GM21423 (cell line): ENCODE results near the gene FBXL20.
A peak's percentile ranks its signal among the peaks of the same experiment; 100 is the strongest.
"Not testable (repeated sequence)": the region's sequence is repeated elsewhere in the genome, so short reads cannot be mapped to it uniquely, and the experiment has no call there.

ENCODE experiments used
- ATAC-seq: cut with Tn5 transposase; IDR thresholded peaks from one replicate; pipeline ENCODE4 v1.9.1; 2021; ENCODE audit warnings: mild to moderate bottlenecking, moderate library complexity; ENCODE audit not compliant: unreplicated experiment

FBXL20 gene

DNA sequence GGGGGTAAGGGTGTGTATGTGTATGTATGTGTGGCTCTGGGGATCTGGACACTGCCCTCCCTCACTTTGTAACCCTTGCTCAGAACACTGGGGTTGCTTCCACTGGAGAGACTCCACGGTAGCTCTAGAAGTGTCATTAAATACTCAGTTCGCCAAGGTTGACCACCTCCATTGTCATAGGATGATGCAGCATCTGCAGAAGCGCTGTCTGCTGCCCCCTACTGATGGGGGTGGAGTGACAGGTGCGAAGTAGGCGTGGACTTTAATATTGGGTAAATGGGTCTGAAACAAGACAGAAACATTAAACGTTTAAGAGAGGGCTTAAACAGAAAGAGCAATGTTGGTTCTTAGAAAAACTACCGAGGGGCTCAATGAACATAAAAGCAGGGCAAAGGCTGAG is 140.1 kb downstream of the FBXL20 start:
- no peak for ATAC-seq

DNA sequence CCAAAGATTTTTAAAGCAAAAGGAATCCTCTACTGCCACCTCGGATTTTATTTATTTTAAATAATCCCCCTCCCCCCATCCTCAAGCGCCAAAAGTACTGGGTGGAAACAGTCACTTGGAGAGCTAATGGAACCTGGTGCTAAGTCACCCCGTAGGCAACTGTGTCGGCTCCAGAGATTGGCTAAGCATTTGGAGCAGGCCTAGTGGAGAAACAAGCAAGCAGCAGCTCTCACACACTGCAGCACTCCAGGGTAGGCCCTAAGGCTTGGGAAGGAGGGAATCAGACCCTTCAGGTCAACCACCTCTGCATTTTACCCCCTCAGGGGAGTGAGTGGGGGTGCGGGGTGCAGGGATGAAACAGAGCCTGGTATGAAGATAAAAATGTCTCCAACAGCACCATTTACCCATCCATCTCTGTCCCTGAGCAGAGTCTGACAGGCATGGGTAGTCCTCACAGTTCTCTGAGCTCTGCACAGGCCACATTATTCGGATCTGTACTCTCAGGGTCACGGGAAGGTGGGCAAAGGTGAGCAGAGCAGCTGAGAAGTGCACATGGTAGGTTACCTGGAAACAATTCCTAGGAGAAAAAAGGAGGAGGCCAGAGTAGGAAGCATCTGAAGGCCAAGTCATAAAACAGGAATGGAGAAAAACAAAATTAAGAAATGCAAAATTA is 148.5 kb downstream of the FBXL20 start:
- no peak for ATAC-seq

DNA sequence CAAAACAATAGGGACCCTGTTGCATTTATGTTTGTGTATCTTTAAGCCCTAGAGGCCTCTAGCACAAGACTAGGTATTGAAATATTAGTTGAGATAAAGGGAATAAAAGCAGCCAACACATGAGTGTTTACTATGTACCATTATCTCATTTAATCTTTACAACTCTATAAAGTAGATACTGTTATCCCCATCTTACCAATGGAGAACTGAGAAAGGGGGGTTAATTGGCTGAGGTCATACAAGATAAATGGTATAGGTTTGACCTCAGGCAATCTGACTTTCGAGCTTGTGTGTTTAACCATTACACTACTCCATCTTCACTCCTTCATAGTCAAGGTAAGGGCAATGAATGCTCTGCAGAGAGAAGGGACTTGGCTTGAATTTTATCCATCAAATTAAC is 149.4 kb downstream of the FBXL20 start:
- ATAC-seq, result no peak

DNA sequence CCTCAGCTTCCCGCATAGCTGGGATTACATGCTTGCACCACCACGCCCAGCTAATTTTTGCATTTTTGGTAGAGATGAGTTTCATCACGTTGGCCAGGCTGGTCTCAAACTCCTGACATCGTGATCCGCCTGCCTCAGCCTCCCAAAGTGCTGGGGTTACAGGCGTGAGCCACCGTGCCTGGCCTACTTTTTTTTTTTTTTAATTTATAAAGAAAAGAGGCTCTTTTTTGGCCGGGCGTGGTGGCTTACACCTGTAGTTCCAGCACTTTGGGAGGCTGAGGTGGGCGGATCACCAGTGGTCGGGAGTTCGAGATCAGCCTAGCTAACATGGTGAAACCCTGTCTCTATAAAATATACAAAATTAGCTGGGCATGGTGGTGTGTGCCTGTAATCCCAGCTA is 151.3 kb downstream of the FBXL20 start:
- not testable (repeated sequence) for ATAC-seq

DNA sequence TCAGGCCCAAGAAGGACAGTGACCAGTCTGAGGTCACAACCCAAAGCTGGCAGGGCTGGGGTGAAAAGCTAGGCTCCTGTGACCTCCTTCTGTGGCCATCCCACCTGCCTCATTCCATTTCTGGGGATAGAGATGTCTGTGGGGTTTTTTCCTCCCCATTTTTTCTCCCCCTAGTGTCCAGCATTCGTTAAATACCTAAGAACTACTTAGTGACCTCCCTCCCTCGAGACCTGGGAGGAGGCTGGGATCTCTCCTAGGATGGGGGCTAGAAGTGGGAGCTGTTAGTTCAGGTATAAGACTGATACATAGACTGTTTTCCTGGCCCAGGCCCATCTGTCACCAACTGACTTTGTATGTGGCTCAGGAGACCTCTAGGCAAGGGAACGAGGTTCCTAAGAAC is 155.2 kb downstream of the FBXL20 start:
- ATAC-seq, result no peak

DNA sequence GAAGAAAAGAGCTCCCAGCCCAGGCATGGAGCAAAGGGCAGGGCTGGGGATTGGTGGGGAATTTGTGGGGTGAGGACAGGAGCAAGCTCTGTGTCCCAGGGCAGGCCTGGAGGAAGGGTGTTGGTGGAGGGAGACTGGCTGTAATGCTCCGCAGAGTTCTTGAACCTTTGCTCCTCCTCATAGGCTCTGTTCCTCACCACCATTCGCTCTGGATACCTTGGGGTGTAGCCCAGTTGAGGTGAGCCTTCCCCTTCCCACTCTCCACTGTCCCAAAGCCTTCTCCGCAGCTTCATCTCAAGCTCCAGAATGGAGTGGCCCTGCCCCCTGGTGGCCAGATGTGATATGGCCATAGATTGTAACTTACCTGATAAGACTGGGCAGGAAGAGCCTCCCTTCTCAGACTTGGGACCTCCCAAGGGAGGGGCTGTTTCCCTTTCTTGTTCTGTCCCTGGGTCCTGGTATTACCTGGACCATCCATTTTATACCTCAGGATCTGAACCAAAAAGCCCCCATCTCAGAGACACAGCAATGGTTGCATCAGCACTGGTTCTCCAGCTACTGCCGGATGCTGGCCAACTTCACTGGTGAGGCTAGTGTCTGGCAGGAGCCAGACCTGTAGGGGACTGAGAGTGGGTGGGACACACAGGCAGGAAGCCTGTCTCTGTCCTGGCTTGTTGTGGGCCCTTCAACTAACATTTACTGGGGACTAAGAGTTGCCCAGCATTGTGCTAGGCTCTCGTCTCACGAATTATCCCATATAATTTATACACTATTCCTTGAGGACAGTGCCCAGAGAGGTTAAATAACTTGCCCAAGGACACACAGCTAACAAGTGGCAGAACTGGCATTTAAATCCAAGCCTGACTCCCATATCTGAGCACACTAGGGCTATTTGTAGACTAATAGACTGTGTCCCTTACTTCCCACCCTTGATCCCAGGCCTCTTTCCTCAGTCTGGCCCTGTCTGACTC is 156.5 kb downstream of the FBXL20 start:
- ATAC-seq, result peak; percentile 58

DNA sequence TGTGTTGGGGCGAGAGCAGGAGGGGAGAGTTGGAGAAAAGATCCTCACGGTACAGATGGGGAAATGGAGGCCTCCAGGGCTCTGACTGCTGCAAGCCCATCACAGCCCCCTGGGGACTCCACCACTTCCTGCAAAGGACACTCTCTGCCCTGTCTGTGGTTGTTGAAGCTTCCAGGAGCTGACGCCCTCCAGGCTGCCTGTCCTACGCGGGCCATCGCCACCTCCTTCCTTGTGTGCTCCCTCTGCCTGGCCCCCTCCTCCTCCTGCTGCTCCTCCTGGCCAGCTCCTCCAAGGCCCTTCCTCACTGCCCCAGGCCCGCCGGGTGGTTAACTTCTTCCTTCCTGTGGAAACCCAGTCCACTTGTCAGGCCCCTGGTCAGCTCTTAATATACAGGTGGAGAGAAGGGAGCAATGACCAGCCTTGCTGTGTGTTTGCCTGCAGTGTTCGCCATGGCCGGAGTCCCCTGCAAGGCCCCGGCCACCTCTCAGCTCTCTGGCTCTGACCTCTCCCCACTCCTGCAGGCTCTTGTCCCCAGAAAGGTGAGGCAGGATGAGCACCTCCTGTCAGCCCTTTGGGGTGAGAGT is 157.3 kb downstream of the FBXL20 start:
- no peak for ATAC-seq

DNA sequence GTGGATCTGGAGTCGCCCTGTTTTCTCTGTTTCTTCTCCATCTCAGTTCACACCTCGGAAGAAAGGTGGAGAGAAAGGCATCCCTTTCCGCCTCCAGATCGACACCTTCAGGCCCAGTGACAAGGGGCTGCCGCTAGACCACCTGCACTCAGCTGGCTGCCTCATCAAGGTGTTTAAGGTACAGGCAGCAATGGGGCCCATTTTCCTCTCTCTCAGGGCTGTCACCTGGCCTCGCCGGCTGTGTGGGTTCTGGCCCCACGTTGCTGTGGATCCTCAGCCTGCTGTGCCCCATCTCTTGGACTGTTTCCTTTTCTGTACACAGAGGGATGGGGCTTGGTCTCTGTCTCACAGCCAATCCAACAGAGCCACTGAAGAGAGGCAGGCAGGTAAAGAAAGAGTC is 158.3 kb downstream of the FBXL20 start:
- no peak for ATAC-seq

DNA sequence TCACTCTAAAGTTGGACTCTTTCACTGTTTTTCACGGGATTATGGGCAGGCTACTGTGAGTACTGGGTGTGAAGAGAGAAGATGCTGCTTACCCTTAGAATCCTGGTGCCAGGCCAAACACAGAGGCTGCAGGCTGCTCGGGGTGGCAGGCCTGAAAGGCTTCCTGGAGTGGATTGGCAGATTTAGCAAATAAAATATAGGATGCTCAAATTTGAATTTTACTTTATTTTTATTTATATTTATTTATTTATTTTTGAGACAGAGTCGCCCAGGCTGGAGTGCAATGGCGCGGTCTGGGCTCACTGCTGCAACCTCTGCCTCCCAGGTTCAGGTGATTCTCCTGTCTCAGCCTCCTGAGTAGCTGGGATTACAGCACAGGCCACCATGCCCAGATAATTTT is 160.8 kb downstream of the FBXL20 start:
- no peak for ATAC-seq

DNA sequence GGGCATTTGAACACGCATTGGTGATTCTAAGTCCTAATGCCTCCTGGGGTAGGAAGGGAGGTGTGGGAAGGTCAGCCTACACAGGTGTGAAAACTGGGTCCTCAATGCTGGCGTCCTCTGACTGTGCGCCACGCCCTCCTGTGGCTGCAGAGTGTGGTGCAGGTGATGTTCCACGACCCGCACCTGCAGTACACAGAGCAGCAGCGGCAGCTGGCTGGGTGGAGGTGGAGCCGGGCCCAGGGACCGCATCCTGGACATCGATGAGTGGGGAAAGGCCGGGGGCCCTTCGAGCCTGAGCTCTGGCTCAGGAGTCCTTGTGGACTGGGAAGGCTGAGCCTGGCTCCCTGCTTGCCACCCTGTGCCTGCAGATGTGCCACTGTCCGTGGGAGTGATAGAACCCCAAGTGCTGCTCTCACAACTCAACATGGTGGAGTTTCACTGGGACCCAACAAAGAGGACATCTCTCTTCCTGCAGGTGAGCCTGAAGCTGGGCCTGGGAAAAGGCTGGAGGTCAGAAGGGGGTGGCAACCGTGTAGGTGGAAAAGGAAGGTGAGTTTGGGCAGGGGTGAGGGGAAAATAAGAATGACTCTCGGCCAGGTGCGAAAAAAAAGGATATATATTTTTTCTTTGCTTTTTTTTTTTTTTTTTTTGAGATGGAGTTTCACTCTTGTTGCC is 161.6 kb downstream of the FBXL20 start:
- no peak for ATAC-seq

DNA sequence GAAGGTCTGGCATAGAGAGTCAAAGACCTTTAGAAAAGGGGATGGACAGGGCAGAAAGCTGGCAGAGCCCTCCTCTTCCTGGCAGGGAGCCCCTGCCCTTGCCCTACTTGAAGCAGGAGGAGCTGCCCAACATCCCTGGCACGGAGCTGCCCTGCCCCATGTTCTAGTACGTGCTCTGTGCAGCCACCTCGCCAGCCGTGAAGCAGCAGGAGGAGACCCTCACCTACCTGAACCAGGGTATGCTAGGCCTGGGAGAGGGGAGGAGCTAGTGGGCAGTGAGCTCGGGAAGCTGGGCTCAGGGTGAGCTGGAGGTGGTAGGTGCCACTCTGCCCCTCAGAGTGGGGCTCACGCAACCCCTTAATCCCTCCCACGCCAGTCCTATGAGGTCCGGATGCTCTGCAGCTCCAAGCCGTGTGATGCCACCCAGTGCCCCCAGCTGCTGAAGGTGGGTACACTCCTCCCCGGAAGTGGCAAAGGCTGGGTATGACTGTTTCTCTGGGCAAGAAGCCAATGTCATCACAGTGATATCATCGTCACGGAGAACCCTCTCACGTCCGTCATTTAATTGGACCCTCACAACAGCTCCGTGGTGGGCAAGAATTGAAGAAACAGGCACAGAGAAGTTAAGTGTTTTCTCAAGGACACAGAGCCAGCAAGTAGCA is 163.0 kb downstream of the FBXL20 start:
- no peak for ATAC-seq

DNA sequence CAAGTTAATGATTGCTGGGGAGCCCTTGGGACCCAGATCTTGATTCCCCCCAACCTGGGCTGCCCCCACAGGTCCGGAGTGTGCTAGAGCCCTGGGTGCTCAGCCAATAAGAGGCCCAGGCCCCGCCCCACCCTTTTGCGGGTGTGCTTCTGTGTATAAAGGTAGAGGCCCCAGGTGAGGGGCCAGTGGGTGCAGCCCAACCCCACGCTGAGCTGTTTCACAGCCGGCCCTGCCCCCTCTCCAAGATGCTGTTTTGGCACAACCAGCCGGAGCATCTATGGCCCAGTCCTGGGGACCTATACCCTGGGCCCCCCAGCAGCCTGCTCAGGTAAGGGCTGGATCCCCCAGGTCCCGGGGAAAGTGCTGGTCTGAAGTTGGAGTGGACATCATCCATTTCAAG is 163.8 kb downstream of the FBXL20 start:
- ATAC-seq, result no peak

DNA sequence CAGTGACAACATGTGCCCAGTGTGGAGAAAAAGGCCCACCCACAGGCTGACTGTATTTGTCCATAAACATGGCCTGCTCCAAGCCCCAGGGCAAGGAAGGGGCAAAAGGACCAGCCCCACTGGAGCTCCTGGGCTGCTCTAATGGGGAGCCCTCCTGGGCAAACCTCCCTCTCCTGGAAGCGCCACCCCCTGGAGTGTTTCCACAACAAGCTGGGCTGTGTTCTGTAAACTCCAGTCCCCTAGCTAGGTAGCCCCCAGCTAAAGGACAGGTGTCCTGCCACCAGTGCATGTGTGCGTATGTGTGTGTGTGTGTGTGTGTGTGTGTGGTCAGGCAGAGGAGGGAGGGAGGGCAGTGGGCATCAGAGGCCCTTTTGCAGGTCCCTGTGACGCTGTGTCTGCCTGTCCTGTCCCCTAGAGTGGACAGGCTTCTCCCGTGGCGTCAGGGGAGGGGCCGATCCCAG is 164.4 kb downstream of the FBXL20 start:
- ATAC-seq, result no peak

DNA sequence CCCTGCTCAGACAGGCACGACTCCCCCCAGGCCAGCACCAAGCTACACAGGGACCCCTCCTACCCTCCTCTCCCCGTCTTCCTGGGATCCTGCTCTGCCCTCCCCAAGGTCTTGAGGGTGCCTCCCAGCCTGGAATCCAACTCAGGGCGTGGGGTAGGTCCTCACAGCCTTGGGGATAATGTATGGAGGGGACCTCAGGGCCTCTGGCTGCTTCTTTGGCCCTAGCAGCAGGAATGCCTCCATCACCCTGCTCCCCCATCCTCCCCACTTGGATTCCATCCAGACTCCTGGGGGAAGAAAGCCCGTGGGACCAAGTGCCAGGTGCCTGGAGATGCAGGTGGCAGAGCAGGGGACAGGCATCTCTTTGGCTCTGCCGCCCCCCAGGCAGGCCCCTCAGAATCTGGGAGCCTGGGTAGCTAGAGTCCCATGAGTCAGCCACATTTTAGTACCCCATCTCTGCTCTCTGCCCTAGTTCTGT is 164.9 kb downstream of the FBXL20 start:
- no peak for ATAC-seq

DNA sequence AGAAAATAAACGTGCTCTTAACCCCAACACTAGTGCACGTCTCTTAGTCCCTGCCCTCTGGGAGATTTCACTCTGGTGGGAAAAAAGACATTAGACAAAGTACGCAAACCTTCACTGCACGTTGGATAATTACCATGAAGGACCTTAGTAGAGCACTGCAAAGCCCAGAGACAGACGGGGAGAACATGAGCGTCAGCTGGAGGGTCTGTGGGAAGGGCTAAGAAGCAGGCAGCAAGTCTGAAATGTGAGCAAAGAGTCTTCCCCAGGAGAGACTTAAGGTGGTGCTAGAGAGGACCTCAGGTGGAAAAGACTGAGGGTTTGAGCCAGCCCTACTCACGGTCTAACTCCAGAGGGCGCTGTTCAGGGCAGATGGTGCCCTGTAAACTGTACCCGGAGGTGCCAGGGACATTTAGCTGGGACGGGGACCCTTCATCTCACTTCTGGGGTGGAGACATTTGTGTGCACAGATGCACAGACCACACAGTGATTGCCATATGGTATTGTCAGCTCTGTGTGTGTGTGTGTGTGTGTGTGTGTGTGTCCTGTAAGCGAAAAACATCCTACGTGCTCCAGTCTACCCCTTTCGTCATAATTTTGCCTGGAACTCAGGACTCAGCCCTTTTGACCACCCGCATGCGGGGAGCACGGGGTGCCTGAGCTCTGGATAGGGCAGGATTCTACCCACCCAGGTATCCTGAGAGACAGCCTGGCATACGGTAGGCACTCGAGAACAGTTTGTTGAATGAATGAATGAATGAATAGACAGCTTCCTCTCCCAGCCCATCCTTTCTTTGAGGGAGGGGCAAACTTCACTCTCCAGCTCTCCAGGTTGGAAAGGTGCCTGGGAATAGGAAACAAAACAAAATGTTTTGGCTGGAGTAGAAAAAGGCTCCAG is 165.6 kb downstream of the FBXL20 start:
- ATAC-seq, result no peak

DNA sequence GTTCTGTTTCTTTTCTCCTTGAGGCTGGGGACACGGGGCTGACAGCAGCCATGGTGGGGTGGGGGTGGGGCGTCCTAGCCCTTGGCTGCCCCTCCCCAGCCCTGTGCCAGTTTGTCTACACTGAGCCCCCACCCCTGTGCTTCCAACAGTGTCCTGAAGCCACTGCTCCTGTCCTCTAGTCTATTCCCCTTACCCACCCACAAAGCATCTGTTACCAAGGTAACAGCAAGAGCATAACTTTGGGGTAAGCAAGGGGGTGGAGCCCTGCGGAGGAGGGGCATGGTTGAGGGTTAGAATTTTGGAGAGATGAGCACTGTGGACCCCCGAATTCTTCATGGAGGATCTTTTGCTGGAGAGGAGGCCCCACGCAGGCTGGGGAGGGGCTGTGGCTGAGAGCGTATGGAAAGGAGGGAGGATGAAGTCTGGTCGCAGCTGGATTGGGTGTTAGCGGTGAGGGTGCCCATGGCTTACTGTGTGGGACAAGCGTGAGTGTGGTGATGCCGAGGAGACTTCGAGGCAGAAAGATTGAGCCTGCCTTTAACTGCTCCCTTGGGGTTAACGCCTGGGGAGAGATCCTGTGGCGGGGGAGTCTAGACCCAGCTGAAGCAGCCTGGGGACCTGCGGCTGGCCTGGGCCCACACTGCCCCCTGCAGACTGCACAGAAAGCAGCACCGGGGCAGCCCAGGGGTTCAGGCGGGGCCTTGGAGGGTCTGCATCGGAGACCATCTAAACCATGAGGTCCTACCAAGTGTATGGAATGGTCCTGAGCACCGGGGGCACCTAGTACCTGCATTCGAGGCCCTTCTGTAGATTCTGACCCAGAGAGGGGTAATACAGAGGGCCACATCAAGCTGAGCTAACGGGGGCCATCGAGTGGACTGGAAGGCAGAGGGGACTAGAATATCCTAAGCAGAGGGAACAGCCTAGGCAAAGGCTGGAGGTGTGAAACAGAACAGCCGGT is 169.6 kb downstream of the FBXL20 start:
- ATAC-seq, result no peak

DNA sequence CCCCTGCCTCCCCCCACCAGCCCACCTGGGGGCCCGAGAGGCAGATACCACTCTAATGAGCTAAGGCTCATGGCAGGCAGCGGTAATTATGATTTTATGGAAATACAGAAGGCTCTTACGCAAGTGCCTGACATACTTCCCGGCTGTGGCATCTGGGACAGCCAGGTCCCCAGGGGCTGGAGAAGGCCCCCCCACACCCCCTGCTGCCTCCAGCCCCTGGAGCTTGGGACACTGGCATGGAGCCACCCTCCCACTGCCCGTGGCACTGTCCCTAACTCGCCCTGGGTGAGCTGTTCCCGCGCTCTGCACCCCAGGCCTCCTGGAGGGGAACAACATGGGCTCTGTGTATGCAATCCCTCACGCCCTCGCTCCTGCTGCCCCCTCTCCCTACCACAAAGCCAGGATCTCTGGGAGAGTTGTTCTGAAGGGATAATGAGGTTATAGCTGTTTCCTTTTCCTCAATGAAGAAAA is 170.3 kb downstream of the FBXL20 start:
- no peak for ATAC-seq

DNA sequence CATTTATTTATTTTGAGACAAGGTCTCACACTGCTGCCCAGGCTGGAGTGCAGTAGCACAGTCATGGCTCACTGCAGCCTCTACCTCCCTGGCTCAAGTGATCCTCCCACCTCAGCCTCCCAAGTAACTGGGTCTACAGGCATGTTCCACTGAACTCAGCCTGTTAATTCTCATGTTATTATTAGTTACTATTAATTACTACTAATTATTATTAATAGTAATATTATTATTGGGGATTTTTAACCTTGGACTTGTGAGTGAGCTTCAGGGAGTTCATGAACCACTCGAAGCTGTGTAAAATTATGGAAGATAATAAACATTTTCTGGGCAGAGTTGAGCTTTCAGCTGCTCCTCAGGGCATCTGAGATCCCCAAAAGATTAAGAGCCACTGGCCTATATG is 171.1 kb downstream of the FBXL20 start:
- ATAC-seq, result no peak
